GM12891 (cell line): Measurements from ENCODE around the gene CCL25.

ENCODE experiments used
- DNase-seq: peaks from one replicate; pipeline ENCODE4 v3.0.0; 2011; ENCODE audit warnings: low spot score; ENCODE audit not compliant: insufficient read length
- FAIRE-seq: peaks from 2 replicates; lab custom pipeline; 2011; peaks lifted over from hg19 to GRCh38; lab: Jason Lieb, UNC
- PAX5 ChIP-seq: IDR thresholded peaks from 2 replicates; pipeline ENCODE4 v1.6.1; 2011; ENCODE audit warnings: low read length, moderate library complexity, mild to moderate bottlenecking; ENCODE audit not compliant: insufficient read depth, severe bottlenecking
- POLR2A ChIP-seq: IDR thresholded peaks from 2 replicates; pipeline ENCODE4 v1.6.1; 2011; ENCODE audit warnings: low read depth, low read length, control low read depth
- POLR2AphosphoS5 ChIP-seq: IDR thresholded peaks from 2 replicates; pipeline ENCODE4 v1.6.1; 2011; ENCODE audit warnings: low read depth, low read length, control low read depth
- POU2F2 ChIP-seq: IDR thresholded peaks from 2 replicates; pipeline ENCODE4 v1.6.1; 2011; ENCODE audit warnings: low read depth, mild to moderate bottlenecking, control low read depth, low read length, moderate library complexity
- SPI1 ChIP-seq: IDR thresholded peaks from 2 replicates; pipeline ENCODE4 v1.6.1; 2011; ENCODE audit warnings: low read depth, low read length, control low read depth
- TAF1 ChIP-seq: IDR thresholded peaks from 2 replicates; pipeline ENCODE4 v1.6.1; 2011; ENCODE audit warnings: low read depth, low read length, control low read depth

CCL25 gene

DNA sequence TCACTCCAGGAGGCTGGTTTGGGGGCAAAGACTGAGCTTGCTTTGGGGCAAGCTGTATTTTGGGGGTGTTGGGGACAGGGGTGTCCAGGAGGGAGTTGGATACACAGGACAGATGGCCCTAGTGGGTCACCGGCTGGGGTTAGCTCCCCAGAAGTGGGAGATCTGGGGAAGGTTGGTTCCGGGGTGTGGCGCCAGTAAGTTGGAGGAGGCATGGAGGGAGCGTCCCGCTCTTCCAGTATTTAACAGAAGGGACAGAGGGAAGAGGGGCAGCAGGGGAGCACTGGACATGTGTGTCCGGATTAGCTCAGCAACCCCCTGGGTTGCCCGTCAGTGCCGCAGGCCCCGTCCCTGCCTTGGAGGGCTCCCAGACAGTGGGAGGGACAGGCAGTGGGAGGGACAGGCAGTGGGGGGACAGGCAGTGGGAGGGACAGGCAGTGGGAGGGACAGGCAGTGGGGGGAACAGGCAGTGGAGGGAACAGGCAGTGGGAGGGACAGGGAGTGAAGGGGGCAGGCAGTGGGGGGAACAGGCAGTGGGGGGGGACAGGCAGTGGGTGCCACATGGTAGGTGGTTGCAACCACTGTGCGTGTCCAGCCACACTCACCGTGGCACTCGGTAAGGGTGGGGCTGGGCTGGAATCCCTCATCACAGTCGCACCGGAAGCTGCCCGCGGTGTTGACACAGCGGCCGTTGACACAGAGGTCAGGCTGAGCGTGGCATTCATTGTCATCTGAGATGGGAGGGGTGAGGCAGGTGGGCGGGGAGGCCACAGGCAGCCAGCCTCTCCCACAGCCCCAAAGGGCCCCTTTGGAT lies 33.2 kb downstream of the CCL25 start:
- DNase-seq (no peak), FAIRE-seq (no peak)
- TF ChIP-seq TAF1 (no peak), SPI1 (no peak), POLR2AphosphoS5 (no peak), POLR2A (no peak)

GRCh38 chr19:8086849-8087248 lies 34.3 kb downstream of the CCL25 start:
- no peak for DNase-seq
- no peak for FAIRE-seq
- TF ChIP-seq POLR2A = no peak

DNA sequence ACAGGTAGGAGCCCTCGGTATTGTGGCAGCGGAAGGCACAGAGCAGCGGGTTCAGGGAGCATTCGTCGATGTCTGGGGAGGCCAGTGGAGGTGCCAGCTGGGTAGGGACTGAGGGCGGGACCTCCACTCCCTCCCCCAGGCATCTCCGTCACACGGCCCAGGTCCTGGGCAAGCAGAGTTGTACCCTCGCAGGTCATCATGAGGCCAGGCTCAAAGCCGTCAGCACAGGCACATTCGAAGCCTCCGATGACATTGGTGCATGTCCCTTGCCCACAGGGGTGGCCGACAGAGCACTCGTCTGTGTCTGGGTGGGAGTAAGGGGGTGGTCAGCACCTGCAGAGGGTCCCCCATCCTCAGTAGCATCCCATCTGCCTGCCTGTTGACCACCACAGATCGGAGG lies 35.3 kb downstream of the CCL25 start:
- no peak for TF ChIP-seq POLR2AphosphoS5
- TF ChIP-seq PAX5 = no peak
- no peak for TF ChIP-seq SPI1
- no peak for TF ChIP-seq TAF1
- no peak for TF ChIP-seq POU2F2
- TF ChIP-seq POLR2A = no peak
- no peak for FAIRE-seq
- DNase-seq = no peak

- TF ChIP-seq SPI1 = no peak
- TF ChIP-seq TAF1 = no peak
- no peak for TF ChIP-seq POLR2AphosphoS5
- TF ChIP-seq PAX5 = no peak
- no peak for TF ChIP-seq POLR2A
- no peak for TF ChIP-seq POU2F2
- FAIRE-seq = no peak
- no peak for DNase-seq
These were observed 36.4 kb downstream of the CCL25 start for GRCh38 chr19:8088752-8089663.

DNA sequence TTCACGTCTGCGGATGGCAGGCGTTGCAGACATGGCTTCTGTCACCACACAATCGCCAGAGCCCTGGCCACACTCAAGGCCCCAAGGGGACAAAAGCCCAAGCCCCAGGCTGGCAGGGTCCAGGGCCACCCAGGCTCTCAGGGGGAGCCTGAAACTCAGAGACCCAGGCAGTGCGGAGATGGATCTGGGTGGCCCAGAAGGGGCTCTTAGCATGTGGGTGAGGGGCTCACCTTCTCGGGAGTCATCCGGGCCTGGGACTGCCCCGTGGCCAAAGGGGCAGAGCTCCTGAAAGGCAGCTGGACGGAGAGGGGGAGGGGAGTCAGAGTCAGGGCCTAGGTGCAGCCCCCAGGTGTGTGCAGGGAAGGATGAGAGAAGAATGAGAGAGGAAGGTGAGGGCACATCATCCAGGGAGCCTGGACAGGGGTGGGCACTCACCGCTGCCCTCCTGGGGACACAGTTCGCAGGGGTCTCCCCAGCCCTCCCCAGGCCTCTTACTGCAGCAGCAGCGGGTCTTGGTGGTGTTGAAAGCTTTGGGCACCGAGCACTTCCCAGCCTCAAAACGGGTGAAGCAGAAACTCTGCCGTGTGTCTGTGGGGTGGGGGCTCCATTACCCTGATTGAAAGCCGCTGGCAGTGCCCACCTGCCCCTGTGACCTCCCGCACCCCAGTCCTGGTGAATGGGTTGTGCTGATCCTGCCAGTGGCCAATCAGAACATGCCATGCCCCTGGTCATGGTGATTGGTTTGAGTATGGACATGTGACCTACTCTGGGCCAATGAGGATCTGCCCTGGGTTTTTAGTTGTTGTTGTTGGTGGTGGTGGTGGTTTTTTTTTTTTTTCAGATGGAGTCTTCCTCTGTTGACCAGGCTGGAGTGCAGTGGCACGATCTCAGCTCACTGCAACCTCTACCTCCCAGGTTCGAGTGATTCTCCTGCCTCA lies 37.4 kb downstream of the CCL25 start:
- TF ChIP-seq POLR2A (no peak), POLR2AphosphoS5 (no peak)
- FAIRE-seq (no peak), DNase-seq (no peak)

GRCh38 chr19:8090950-8091349 lies 38.4 kb downstream of the CCL25 start:
- DNase-seq (no peak), FAIRE-seq (no peak)
- TF ChIP-seq POLR2A (no peak), SPI1 (no peak), PAX5 (no peak), POLR2AphosphoS5 (no peak), TAF1 (no peak), POU2F2 (no peak)

- FAIRE-seq = no peak
- no peak for DNase-seq
- TF ChIP-seq TAF1 = no peak
- TF ChIP-seq POLR2A = no peak
These were observed 41.2 kb downstream of the CCL25 start for GRCh38 chr19:8093740-8094139.

DNA sequence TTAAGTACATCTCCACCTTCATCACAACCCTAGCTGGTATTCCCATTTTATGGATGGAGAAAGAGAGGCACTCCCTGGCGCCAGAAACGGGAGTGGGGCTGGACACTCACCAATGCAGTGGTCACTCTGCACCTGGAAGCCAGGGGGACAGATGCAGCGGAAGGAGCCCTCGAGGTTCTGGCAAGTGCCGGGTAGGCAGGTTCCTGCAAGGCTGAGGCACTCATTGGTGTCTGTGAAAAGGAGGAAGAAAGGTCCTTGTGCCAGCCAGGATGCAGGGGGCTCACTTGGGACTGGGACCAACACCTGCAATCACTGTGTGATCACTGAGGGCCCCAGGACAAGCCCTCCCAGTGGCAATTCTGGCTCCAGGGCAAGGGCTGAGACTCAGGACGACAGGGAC lies 41.8 kb downstream of the CCL25 start:
- DNase-seq (no peak), FAIRE-seq (no peak)
- TF ChIP-seq SPI1 (no peak), POLR2A (no peak), TAF1 (no peak), POU2F2 (no peak), PAX5 (no peak), POLR2AphosphoS5 (no peak)

- no peak for TF ChIP-seq SPI1
- no peak for TF ChIP-seq POLR2A
- TF ChIP-seq PAX5 = no peak
- TF ChIP-seq TAF1 = no peak
- no peak for TF ChIP-seq POU2F2
- TF ChIP-seq POLR2AphosphoS5 = no peak
- DNase-seq (no peak), FAIRE-seq (no peak)
These were observed 42.9 kb downstream of the CCL25 start for GRCh38 chr19:8095354-8095886.
